HG03457 (cell line): ENCODE data around the gene C5.
"Not testable (repeated sequence)": the region's sequence is repeated elsewhere in the genome, so short reads cannot be mapped to it uniquely, and the experiment has no call there.

ENCODE experiments used
- ATAC-seq: cut with Tn5 transposase; IDR thresholded peaks from one replicate; pipeline ENCODE4 v1.9.1; 2021; ENCODE audit warnings: moderate number of reproducible peaks; ENCODE audit not compliant: unreplicated experiment

The C5 gene

DNA sequence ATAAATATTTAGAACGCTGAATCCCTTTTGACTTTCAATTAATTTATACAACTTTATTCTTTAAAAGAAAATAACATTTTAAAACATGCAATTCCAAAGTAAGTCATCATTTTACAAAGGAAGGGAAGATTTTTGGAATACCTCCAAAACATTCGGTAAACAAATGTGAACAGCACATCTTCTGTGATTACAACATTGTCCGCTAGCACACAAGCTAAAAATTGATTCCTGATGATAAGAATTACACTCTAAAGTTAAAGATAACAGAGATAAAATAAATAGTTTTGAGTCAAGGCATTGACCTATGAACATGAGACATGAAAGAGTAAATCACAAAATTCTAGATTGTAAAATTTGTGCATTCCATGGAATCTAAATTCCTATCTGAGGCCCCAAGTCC lies 67.2 kb downstream of the C5 start:
- no peak for ATAC-seq

DNA sequence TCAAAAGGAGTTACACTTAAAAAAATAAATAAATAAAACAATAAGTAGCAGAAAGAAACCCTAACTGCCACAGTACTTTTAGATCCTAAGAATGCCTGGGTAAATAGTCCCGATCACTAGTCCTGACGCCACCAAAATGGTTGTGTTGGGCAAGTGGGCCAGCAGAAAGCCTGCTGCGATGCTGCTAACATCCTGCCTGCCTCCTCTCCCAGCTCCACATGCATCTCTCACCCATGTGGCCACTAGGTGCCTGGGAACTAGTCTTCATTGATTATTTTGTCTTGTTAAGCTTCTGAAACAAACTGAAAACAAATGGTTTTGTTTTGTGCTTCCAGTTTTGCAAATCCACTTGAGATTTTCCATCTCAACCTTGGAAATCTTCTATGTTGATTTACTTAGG lies 69.1 kb downstream of the C5 start:
- no peak for ATAC-seq

DNA sequence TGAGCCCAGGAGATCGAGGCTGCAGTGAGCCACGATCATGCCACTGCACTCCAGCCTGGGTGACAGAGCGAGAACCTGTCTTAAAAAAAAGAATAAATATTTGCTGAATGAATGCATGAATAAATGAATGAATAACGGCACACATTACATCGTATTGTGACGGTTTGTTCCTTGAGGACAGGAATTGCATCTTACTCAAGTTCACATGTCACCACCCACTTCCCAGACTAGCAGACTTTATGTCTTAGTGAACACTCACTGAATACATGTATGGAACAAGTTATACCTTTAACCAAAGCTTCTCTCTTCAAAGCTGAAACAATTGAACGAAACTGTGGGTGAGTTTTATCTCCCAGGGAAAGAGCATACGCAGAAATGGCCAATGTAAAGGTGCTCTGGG lies 70.3 kb downstream of the C5 start:
- no peak for ATAC-seq

DNA sequence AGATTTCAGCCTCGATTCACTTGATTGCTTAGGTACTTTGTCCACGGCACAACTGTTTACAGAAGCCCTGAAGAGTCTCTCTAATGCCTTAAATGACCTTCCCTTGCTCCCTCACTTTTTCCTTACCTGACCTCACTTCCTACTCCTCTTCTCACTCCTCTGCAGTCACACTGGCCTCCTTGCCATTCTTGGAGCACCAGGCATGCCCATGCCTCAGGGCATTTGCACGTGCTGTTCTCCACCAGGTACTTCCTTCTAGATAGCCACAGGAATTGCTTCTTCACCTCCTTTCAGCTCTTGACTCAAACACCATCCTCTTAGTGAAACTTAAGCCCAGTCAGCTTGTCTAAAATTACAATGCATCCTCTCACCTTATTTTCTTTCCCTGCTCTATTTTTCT lies 71.1 kb downstream of the C5 start:
- ATAC-seq, result no peak

- ATAC-seq, result no peak
These were observed 72.8 kb downstream of the C5 start for GRCh38 chr9:120977321-120977720.

- no peak for ATAC-seq
These were observed 75.2 kb downstream of the C5 start for GRCh38 chr9:120974921-120975320.

- no peak for ATAC-seq
These were observed 75.9 kb downstream of the C5 start for GRCh38 chr9:120974181-120974580.

GRCh38 chr9:120971938-120972337 lies 78.1 kb downstream of the C5 start:
- ATAC-seq, result no peak

GRCh38 chr9:120971471-120971870 lies 78.6 kb downstream of the C5 start:
- ATAC-seq, result not testable (repeated sequence)

GRCh38 chr9:120970244-120970643 lies 79.8 kb downstream of the C5 start:
- no peak for ATAC-seq

GRCh38 chr9:120966013-120966369 lies 84.1 kb downstream of the C5 start:
- ATAC-seq, result no peak

GRCh38 chr9:120965344-120966012 lies 84.6 kb downstream of the C5 start:
- ATAC-seq, result no peak

DNA sequence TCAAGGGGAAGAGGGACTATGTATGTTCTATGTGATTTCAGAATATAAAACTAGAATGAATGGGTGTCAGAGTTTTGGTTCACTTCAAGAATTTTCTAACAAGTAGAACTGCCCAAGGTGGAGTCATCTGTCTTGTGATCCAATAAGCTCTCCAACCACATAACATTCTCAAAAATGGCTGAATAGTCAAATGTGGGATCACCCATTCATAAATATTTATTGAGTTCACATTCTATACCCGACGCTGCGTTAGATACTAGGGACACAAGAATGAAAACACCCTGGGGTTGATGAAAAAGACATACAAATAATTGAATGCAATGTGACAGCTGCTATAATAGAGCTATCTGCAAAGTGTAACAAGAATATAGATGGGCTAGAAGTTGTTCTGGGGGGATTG lies 88.1 kb downstream of the C5 start:
- ATAC-seq, result no peak

GRCh38 chr9:120960001-120960400 lies 90.1 kb downstream of the C5 start:
- ATAC-seq, result no peak

DNA sequence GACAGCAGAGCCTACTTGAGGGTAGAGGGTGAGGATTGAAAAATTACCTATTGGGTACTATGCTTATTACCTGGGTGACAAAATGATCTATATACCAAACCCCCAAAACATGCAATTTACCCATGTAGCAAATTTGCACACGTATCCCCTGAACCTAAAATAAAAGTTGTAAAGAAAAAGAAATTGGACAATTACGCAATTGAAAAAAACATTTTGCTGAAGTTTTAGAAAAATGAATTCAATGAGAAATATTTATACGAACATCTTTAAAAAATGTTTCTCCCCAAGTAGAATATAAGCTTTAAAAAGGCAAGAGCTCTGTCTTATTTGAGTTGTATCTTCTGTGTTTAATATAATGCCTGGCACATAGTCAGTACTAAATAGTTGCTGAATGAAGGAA lies 93.2 kb downstream of the C5 start:
- no peak for ATAC-seq

GRCh38 chr9:120951960-120952618 lies 98.0 kb downstream of the C5 start:
- no peak for ATAC-seq

DNA sequence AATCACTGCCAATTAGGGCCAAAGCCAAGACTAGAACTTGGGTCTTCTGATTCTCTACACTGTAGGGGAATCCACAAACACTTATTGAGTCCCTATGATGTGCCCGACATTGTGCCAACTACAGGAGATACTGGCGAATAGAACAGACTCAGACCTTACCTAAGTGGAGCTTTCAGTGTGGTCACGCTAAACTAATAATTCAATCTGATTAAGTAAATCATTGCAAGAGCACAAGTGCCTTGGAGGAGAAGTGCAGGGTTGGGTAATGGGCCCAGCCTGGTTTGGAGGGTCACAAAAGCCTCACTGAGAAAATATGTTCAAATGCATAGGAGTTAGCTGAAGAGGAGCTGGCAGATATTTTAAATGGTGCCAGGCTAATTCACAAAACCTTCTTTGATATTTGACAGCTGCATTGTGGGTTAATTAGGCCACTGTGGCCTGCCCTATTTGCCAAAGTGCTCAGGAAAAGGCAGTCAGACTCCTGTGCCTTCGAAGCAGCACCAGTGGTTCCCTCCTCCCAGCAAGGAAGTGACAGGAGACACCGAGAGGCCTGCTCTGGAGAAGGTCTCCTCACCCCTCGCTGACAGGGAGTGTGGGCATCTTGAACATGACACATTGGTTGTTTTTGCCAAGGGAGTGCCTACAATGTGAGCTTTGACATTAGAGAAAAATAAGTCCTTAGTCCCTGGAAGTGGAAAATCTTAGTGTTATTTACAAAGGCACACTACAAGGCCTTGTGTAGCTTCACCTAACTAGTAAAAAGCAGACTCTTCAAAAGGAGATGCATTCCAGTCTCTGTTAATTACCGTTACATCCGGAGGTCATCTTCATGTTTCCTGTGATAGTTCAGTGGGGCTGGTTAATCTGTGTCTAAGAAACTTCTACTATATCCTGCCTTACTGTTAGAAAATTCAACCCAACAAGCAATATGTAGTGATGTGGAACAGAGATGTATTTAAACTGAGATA lies 99.4 kb downstream of the C5 start:
- no peak for ATAC-seq

- ATAC-seq, result no peak
These were observed 100.8 kb downstream of the C5 start for GRCh38 chr9:120949290-120949689.

DNA sequence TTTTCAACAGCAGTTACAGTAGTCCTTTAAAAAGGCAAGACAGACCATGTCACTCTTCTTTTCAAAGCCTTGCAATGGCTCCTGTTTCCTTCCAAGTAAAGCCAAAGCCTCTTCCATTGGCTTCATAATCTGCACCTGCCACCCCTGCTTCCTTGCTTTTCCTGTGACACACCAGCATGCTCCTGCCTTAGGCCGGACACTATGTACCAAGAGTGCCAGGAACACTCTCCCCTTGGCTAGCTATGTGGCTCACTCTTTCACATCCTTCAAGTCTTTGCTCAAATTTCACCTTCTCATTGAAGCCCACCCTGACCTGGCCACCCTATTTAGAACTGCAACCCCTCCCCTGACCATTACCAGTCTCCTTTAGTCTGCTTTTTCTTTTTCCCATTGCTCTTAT lies 101.3 kb downstream of the C5 start:
- no peak for ATAC-seq

DNA sequence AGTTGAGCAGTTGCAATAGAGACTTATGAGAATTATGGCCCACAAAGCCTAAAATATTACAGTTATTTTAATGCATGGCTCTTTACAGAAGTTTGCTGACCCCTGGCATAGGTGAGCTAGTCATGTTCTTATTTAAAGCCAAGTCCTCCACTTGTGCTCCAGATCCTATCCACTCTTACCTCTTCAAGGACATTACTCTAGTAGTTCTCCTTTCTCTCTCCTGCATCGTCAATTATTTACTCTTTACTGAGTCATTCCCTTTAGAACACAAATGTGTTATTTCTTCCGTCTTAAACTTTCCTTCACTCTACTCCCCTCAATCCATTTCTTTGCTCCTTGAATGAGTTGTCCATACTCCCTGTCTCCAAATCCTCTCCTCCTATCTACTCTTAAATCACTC lies 102.9 kb downstream of the C5 start:
- no peak for ATAC-seq

GRCh38 chr9:120946259-120946658 lies 103.8 kb downstream of the C5 start:
- no peak for ATAC-seq

- no peak for ATAC-seq
These were observed 105.1 kb downstream of the C5 start for GRCh38 chr9:120944948-120945347.
